Measurements from ENCODE around the gene FLT1. TPM values are rescaled to one million over a fixed set of nuclear protein-coding genes. Genes with fewer than 3 reads are reported as not detected.

FLT1 gene
- total RNA-seq, 1 donor from 2014 or later, result not detected

DNA sequence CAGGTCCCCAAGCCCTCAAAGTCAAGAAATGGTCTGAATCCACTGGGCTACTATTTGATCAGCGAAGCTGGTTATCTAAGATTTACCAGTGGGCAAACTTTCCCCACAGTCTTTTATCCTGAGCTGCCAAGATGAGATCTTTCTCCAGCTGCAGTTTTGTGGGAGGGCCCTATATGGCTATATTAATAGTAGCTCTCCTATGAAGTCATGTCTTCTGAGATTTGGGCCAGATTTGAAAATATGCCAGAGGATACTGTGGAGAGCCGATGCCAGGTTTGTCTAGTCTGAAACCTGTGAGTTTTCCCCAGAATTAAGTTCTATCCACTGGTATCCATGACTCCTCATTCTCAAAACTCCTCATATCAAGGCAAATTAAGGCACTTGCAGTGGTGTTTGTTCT lies 173.2 kb downstream of the FLT1 start:
- DNase-seq (ENCODE audit: low read depth), result peak; percentile 17

DNA sequence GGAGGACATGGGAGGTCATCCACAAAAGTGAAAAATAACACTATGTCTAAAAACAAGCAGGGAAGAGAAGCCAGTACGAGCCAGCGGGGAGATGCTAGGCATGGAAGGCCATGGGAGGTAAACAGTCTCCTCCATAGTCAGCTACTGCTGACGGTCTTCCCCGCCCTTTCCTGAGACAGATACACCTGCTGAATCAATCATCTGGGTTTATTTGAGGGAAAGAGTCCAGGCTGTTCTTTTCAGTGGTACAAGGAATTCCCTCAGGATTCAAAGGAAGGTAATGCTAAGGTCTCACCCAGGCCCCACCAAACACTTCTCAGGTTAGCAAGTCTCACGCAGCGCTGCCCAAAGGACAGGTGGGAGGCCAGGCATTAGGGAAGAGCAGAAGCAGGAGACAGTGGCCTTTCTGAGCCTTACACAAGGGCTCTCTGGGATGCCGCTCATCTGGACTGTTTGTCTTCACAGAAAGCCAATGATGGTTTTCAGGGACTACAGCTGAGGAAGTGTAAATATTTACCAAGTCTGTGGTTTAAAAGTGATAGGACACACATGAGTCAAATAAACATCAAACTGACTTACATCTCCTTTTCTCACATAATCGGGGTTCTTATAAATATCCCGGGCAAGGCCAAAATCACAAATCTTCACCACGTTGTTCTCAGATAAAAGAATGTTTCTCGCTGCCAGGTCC lies 173.9 kb downstream of the FLT1 start:
- no peak for DNase-seq (ENCODE audit: low read depth)

DNA sequence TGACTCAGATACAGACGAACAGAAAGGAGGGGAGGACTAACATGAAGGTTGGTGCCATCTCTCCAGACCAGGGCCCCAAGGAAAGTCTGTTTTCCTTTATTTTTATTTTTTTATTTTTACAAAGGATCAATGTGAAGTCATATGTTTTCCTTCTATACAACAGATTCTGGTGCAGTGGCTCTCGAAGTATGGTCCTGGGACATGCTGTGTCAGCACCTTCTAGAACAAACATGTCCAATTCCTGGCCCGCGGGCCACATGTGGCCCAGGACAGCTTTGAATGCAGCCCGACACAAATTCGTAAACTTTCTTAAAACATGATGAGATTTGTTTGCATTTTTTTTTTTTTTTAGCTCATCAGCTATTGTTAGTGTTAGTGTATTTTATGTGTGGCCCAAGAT lies 174.7 kb downstream of the FLT1 start:
- DNase-seq (ENCODE audit: low read depth), result no peak

DNA sequence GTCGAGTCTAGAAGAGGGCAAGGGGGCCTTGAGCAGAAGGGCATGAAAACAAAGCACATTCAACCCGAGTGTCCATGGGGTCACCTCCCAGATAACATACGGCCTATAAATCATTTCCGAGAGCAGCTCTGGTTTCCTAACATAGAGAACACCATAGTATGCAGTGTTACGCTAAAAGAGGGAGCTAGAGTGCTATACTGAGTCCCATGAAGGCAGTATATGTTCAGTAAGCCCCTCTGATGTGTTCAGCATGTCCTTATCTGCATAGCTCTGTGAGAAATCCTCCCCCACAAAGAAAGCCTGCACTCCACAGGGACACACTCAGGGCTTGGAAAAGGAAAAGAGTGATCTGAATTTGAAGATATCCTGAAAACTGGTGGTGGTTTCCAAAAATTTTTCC lies 175.4 kb downstream of the FLT1 start:
- DNase-seq (ENCODE audit: low read depth), result no peak

DNA sequence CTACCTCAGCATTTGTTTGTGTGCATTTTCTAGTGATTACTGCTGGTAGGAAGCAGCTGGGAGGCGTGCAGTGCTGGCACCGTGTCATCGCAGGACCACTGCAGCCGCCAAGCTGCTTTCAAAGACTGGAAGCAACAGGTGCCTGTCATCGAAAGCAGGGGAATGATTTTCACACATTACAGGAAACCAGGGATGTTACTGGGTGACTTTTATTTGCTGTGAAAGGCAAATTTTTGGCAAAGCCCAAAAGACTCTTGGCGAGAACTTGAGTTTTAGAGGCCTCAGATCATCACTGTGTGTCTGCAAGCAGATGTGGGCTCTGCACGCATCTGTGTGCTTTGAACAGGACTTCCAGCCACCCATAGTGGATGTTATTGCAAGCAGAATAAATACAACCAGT lies 176.4 kb downstream of the FLT1 start:
- DNase-seq (ENCODE audit: low read depth), result peak; percentile 69

DNA sequence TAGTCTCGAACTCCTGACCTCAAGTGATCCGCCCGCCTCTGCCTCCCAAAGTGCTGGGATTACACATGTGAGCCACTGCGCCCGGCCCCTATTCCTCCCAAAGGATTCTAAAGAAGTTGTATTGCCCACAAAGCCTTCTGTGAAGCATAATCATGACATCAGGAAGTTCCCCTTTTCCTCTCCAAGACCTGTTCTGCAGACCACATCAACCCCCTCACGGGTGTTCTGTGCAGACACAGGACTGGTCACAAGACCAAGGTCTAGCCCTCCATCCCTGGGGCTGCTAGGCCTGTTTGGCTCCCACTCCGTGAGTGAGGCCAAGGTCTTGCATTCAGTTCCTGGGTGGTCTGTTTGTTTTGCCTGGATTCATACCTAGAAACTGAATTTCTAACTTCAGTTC lies 178.1 kb downstream of the FLT1 start:
- no peak for DNase-seq (ENCODE audit: low read depth)

DNA sequence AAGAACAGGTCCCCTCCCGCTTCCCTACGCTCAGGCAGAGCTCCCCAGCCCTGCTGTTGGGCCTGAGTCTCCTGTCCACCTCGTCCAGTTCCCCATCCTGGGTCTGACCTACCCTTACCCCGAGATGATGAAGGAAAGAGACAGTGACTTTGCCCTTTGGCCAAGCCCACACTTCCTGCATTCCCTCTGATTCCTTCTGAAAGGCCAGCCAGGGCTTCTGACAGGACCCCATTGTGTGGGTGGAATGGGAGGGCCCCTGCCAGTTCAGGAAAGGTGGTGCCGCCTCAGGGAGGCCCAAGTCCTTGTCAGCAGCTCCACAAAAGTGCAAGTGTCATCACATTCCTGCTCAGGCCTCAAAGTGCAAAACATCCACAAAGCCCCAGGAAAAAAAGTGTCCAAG lies 178.8 kb downstream of the FLT1 start:
- DNase-seq (ENCODE audit: low read depth), result no peak

DNA sequence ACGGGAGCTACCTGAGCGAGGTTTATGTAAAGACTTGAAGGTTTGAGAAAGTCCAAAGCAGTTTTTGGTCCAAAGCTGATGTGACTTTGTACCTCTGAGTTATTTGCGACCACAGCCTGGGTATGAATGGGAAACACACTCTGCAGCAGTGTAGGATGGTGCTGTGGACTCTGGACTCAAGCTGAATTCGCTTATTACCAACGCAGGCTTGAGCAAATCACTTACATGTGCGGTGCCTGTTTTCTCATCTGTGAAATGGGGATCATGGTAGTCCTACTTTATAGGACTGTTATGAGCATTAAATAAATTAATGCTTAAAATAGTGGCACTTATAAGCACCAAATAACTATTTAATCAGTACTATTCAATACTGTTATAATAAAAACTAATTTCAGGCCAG lies 180.0 kb downstream of the FLT1 start:
- no peak for DNase-seq (ENCODE audit: low read depth)

DNA sequence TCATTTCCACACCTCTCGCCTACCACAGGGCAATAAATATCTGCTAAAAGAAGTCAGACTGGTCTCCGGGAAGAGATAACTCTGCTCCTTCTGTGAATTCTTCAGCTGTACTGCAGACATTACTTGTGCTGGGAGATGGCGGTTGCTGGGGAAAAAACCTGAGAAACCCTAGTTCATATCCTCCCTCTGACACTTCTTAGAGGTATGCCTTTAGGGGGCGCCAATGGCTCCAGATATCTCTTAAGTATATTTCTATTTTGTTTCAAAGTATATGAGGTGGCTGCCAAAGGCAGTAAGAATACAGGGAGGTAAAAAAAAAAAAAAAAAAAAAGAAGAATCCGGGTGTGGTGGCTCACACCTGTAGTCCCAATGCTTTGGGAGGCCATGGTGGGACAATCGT lies 181.3 kb downstream of the FLT1 start:
- no peak for DNase-seq (ENCODE audit: low read depth)

DNA sequence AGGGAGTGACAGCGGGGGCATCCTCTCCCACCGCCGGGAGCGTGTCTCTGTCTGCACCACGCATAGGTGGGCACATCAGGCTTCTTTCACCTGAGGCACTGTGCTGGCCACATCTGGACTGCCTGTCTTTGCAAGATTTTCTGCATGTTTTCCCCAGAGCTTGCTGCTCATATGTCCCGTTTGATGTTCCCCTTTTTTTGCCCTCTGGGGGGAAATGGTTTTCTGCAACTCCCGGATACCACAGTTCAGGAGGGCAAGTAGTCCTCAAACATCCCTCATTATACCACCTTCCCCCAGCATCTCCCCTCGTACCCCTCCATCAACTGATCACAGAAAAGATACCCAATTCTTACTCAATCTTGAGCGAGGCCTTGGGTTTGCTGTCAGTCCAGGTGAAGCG lies 188.6 kb downstream of the FLT1 start:
- no peak for DNase-seq (ENCODE audit: low read depth)

DNA sequence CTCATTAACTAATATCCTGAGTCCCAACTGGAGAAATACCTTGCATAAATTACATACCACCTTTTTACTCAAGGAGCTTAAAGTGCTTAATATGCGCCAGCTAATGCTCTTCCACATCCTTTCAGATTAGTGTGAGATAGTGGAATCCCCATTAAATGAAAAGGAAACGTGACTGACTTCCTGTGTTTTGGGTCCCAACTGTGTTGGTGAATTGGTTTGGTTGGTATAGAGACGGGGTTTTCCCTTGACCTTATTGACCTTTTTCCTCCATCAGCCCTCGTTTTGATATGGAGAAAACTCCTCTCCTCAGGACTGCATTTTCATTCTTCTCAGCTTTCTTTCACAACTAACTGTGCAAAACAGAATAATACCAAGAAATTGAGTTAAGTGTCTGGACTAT lies 193.1 kb downstream of the FLT1 start:
- DNase-seq (ENCODE audit: low read depth), result no peak

DNA sequence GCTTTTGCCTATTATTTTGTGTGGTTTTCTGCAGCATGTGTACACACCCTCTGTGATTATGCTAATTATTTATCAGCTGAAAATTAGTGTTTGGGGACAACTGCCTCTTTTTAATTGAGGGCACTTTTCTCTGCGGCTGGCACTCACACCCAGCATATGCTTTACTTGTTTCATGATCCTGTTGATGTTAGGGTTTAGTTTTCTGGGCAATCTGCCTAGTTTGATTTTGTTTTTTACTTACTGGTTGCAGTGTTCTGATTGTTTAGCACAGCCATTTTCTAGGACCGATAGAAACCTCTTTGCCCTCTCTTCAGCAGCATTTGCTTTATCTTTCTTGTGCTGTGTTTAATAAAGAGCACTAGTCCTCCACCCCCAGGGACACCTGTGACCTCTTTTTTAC lies 195.0 kb downstream of the FLT1 start:
- no peak for DNase-seq (ENCODE audit: low read depth)

DNA sequence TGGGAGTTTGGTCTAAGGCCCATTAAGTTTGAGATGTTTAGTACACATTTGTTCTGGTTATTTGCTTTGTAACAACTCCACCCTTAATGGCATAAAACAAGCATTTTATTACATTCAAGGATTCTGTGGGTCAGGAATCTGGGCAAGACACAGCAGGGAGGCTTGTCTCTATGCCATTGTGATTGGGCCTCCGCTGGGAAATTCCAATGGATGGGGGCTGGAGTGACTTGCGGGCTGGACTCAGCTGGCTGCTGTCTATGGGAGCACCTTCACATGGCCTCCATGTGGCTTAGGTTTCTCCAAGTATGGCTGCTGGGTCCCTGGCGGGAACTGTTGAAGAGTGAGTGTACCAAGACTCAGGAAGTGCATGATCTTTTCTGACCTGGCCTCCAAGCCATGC lies 197.6 kb downstream of the FLT1 start:
- peak; percentile 15 for DNase-seq (ENCODE audit: low read depth)

DNA sequence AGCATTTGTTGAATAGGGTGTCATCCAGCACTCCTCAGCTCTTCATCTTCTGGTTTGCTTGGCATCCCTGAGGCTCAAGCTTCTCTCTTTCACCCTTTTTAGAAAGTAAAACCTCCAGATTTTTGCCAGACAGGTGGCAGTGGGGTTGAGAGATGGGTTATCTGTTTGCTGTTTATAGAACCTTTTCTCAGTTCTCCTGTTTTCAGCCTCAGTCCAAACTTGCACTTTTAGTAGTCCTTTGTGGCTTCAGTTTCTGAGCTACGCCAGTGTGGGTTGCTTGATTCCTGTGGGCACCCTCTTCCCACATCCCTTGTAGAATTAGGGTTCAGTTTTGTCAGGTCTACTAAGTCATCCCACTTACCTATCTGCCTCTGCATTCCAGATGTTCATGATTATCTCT lies 208.7 kb downstream of the FLT1 start:
- no peak for DNase-seq (ENCODE audit: low read depth)

DNA sequence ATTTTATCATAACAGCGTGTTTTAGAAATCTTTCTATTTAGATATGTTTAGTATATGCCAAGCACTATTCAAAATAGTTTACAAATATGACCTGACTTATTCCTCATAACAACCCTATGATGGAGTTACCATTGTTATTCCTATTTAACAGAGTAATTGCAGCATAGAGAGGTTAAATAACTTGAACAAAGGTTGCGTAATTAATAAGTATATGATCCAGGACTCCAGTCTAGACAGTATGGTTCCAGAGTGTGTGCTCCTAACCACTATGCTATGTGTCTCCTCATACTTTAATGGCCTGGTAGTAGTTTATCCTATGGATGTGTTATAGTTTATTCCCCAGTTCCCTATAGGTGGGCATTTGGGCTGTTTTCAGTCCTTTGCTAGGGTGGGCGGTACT lies 211.3 kb downstream of the FLT1 start:
- DNase-seq (ENCODE audit: low read depth), result no peak

DNA sequence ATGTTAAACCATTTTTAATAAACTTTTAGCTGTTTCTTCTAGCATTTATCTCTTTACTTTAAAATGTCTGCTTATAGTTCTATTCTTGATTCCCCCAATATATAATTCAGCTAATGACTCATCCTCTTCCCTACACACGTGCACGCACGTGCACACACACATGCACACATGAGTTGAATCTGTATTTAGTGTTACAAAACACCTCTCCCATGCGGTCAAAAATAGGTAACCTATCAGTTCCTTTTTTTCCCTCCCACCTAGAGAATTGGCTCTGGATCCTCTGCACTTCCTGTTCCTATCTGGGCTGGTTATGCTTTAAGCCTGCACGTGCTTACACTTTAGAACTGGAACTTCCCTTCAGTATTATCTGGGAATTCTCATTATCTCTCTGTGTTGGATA lies 212.5 kb downstream of the FLT1 start:
- no peak for DNase-seq (ENCODE audit: low read depth)

DNA sequence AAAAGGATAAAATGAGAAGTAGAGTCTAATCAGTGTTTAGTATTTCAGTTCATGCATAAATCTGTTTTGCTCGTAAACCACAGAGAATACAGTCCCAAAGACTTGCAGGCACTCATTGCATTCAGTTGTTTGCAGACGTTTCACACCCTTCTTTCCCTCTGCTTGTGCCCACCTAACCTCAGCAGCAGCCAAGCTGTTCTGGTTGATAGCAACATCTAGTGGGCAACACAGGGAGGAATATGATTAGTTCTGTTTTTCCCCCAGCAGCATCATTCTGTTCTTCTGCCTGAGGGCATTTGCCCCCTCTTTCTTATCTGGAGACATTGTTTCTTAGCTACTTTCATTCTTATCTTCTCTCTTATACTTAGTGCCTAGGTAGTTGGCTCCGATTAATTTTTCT lies 221.0 kb downstream of the FLT1 start:
- DNase-seq (ENCODE audit: low read depth), result no peak

DNA sequence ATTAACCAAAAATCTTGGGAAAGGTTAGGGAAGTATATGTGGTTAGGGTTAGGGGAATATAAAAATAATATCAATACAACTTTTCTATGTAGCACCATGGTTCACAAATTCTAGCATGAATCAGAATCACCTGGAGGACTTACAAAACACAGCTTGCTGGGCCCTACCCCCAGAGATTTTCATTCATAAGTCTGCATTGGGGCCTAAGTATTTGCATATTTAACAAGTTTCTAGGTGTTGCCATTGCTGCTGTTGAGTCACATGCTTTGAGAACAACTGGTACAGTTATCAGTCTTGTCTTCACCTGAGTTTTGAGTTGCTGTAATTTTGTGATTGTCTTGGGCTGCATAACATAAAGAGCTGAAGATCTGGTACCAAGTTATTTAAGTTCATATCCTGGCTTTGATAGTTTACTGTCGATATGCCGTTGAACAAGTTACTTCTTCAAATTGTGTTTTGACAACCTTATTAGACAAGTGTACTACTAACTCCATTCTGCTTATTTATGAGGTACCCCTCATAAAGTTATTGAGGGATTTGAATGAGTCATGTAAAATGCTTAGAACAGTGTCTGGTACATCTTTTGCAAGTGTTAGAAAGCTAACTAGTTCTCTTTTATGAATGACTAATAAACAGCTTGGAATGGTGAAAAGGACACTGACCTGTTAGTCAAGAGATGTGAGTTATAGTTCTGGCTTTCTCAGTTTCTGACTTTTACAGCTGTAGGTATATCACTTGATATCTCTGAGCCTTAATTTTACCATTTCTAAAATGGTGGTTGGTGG lies 223.7 kb downstream of the FLT1 start:
- no peak for DNase-seq (ENCODE audit: low read depth)

DNA sequence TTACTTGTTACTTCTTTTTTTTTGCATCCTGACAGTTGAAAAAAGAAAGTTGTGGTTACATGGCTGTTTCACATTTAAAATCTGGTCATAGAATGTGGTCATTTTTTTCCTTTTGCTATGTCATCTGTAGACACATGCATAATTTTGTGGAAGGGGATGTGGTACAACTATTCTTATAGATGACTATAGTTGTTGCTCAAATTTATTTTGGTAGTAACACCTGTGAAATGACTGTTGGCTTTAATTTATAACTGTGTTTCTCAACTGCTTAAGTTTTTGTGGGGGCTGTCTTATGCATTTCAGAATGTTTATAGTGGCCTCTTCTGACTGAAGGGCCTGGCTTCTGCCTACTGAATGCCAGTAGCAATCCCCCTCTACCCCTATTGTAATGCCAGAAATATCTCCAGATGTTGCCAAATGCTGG lies 226.1 kb downstream of the FLT1 start:
- peak; percentile 9 for DNase-seq (ENCODE audit: low read depth)

DNA sequence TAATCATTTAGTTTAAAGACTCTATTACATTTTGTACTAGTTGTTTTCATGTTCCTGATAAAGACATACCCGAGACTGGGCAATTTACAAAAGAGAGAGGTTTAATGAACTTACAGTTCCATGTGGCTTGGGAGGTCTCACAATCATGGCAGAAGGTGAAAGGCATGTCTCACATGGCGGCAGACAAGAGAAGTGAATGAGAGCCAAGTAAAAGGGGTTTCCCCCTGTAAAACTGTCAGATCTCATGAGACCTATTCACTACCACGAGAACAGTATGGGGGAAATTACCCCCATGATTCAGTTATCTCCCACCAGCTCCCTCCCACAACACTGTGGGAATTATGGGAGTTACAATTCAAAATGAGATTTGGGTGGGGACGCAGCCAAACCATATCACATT lies 227.4 kb downstream of the FLT1 start:
- no peak for DNase-seq (ENCODE audit: low read depth)

DNA sequence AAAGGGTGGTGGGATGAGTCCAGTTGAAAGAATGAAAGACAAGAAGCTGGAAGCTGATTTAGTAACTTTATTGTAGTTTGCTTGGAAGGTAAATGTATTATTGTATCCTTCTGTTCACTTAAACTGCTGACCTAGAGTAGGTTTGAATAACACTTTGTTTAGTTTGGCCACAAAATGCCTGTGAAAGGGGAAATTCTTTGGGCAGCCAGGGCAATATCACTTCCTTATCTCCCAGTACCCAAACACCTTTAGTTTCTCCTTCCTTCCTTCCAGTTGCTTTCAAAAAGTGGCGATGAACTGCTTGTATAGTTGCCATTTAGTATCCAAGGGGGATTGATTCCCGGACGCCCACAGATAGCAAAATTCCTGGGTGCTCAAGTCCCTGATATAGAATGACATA lies 236.5 kb downstream of the FLT1 start:
- DNase-seq (ENCODE audit: low read depth), result no peak

DNA sequence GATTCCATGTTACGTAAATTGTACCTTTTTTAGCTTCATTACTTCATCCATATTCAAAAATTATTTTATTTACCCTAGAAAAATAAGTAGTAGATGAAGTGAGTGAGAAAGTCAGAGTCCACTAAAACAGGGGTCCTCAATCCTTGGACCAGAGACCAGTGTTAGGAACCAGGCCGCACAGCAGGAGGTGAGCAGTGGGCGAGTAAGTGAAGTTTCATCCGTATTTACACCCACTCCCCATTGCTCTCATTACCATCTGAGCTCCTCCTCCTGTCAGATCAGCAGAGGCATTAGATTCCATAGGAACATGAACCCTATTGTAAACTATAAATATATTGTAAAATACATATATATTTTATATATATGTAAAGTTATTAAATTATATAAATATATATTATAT lies 237.6 kb downstream of the FLT1 start:
- DNase-seq (ENCODE audit: low read depth), result no peak

DNA sequence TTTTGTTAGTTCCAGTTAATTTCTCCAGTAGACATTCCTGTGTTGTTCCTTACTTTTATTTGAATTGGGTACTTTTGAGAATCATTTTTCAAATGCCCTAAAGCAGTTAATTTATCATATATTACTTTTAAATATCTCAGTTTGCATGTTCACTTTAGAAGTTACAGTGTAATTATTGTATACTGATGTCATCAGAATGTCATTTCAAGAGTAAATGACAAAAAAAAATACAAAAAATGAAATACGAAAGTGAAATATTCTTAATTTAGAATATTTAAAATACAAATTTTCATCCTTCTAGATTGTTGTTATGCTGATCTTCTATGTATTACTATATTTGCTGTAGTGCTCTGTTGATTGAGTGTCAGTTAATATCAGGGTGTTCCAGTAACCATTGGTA lies 242.4 kb downstream of the FLT1 start:
- no peak for DNase-seq (ENCODE audit: low read depth)

Data from myocyte (in vitro differentiated cells).